WI38 (cell line): ENCODE measurements around the gene MMD.
"Not testable (repeated sequence)": the region's sequence is repeated elsewhere in the genome, so short reads cannot be mapped to it uniquely, and the experiment has no call there.

Experiments
- H3K4me3 ChIP-seq: 2 replicates; pipeline ENCODE4 v1.5.1; 2011; ENCODE audit warnings: low read depth, mild to moderate bottlenecking, control low read depth, low read length
- TF ChIP-seq, protein P1 (sequence below): IDR thresholded peaks from 2 replicates; pipeline ENCODE4 v1.5.1; 2012; ENCODE audit warnings: low read depth, mild to moderate bottlenecking, control low read depth, low read length

The MMD gene

DNA sequence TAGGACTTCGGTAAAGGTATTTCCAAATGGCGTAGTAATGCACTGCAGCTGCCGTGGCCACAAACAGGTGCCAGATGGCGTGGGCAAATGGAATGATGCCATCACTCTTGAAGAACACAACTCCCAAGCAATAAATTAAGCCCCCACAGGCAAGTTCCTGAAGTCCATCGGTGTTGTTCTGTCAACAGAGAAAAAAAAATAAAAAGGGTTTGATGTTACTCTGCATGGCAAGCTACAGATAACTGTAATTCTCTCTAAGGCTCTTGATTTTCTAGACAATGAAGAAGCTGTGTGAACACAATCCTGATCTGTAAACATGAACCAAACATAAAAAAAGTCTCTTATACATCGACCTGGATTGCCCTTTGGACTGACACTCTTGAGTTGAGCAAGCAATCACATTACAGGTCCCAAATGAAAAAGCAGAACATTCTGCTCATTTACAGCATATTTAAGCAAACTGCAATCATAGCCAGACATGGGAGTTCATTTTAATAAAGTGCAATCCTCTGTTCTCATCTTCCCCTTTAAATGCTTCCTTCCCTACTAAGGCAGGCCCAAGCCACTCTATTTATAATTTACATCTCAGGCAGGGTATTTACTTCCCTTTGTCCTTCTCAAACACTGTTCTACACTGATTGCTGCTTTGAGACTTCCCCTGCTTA is 27.1 kb downstream of the MMD start:
- TF ChIP-seq, protein P1, sequence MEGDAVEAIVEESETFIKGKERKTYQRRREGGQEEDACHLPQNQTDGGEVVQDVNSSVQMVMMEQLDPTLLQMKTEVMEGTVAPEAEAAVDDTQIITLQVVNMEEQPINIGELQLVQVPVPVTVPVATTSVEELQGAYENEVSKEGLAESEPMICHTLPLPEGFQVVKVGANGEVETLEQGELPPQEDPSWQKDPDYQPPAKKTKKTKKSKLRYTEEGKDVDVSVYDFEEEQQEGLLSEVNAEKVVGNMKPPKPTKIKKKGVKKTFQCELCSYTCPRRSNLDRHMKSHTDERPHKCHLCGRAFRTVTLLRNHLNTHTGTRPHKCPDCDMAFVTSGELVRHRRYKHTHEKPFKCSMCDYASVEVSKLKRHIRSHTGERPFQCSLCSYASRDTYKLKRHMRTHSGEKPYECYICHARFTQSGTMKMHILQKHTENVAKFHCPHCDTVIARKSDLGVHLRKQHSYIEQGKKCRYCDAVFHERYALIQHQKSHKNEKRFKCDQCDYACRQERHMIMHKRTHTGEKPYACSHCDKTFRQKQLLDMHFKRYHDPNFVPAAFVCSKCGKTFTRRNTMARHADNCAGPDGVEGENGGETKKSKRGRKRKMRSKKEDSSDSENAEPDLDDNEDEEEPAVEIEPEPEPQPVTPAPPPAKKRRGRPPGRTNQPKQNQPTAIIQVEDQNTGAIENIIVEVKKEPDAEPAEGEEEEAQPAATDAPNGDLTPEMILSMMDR = no peak
- no peak overlapping the region for H3K4me3 ChIP-seq

DNA sequence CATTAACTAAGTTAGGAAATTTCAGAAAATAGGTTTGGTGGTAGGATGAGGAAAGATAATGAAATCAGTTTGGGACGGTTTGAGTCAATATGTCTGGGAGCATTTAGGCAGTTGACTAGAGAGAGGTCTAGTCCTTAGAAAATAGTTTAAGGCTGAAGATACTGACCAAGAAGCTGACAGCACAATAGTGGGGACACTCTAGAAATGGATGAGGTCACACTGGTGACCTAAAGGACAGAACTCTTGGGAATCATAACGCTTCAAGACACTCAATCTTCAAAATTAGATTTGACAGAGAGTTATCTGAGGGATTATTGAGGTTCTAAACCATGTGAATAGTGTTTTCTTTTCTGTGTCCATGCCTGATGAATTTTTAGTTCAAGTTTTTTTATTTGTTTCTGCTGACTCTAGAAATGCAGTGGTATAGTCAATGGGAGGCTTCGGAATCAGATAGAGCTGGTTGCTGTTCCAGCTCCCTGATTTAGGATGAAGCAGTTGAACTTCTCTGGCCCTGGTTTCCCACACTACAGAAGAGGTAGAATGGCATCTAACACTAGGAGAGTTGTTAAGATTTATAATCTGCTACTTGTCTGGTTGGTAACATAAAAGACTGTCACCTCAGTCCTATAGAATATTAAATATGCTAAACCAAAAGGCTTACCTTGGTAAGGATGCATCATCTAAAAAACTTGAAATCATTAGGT is 29.7 kb downstream of the MMD start:
- TF ChIP-seq, protein P1 = no peak
- no peak overlapping the region for H3K4me3 ChIP-seq

DNA sequence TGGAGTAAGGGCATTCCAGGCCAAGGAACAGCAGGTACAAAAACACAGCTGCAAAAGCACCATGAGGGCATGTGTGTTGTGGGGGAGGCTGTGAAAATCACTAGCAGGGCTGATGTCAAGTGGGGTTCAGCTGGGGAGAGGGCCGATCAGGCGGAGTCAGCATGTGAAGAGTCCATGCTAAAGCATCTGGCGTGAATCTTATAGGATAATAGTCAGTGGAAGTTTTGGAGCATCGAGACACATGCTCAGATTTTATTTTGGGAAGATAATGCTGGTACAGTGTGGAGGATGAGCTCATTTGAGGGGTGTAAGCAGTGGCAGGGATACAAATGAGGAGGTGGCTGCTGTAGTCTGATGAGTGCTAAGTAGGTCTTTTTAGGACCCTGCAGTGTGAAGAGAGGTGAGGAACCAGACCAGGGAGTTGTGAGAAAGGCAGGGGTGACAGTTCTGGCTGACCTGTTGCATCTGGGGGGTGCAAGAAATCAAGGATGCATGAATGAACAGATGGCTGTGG is 30.3 kb downstream of the MMD start:
- no peak overlapping the region for H3K4me3 ChIP-seq
- TF ChIP-seq, protein P1 = no peak

DNA sequence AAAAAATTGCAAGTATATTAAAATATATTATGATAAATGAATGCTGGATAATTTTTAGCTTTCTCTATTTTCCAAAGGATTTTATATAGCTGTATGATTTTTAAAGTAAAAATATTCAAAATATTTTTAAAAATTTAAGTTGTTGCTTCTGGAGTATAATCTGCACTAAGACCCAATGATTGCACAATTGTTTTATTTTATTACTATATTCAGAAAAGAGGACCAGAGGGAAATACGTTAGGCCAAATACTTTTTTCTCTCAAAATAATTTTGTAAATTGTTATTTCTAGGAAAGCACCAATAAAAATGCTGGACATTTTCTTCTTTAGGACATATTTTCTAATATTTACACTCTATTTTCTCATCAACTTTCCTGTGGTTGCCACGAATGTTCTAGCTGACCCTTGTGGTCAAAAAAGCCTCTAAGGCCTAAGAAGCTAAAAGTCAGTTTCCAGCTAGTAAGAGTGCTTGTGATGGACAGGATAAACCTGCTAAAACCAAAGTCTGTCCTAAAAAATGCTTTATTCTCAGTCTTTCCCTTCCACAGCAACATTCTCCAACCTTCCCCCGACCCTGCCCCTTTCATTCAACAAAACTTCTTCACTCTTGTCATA is 31.2 kb downstream of the MMD start:
- no peak overlapping the region for H3K4me3 ChIP-seq
- TF ChIP-seq, protein P1 = no peak

DNA sequence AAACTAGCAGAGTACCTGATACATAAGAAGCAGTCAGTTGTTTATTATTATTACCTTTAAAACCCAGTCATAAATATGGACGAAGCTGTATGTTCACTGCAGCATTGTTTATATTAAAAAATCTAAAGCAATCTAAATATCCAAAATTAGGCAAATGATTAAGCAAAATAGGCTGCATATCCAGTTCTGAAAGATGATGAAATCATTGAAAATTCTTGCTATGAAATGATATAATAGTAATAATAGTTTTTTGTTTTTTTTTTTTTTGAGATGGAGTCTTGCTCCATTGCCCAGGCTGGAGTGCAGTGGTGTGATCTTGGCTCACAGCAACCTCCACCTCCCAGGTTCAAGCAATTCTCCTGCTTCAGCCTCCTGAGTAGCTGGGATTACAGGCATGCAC is 31.9 kb downstream of the MMD start:
- not testable (repeated sequence) for H3K4me3 ChIP-seq

DNA sequence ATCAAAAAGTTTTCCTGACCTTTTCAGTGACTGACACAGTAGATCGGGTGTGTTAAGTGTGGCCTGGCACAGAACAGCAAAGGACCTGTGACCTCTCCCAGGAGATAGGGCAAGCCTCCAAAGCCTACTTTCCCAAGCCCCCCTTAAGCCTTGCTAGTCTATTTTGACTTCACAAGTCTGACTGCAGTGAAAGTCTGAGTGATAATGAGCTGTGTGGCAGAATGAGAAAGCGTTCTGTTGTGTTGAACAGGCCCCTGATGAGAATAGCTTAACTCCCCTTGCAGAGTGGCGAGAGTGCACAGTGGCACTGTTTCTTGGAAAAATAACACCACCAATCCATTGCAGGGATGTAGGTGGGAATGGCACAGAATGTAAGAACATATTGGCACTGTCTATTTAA is 32.8 kb downstream of the MMD start:
- no peak overlapping the region for H3K4me3 ChIP-seq
- TF ChIP-seq, protein P1 = no peak

DNA sequence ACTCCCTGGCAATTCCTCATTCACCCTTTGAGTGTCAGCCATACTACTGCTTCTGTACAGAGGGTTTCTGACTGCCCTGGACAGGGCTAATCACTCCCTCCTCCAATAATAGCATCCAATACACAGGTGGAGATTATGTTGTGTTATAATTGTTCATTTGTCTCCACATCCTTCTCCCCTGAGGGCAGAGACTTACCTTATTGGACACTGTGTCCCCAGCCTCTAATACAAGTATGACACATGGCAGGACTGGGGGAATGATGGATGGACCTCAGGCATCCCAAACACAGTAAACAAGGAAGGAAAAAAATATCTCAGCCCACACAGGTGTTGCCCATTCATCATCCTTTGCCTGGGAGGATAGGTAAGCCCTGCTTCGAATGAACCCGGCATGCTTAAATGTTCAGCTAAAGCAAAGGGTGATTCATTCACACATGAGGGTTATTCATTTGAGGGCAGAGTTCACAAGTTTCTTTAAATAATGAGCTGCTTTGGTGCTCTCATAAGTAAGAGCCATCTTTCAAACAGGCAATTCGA is 34.8 kb downstream of the MMD start:
- TF ChIP-seq, protein P1 = no peak
- H3K4me3 ChIP-seq = no peak overlapping the region
